Erythroblast (primary cell): Measurements from ENCODE around the gene SH2D6.

Experiments
- GATA1 ChIP-seq: IDR thresholded peaks from 2 replicates; pipeline ENCODE4 v1.6.1; 2011; ENCODE audit warnings: low read depth, mild to moderate bottlenecking, control low read depth, low read length, moderate library complexity
- POLR2A ChIP-seq: IDR thresholded peaks from 2 replicates; pipeline ENCODE4 v1.6.1; 2011; ENCODE audit warnings: mild to moderate bottlenecking, low read length

DNA sequence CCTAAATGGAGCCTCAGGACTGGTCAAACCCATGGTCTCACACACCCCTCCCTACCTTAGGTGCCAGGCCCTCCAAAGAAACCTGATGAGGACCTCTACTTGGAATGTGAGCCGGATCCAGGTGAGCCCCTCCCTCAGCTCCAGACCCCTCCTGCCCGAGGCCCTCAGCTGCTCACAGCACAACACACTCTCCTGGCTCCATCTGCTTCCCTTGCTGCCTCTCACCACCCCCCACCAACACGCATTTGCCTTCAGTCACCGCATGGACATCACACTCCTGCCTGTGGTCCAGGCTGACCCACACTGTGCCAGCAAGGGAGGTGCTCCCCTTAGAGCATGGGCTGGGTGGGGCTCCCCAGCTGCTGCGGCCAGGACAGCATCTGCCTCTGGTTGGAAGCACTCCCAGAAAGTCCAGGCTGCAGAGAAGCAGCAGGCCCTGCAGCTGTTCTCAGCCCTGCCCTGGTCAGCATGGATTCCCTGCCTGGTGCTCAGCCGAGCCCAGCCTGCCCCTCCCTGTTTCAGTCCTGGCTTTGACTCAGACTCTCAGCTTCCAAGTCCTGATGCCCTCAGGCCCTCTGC, 15.1 kb downstream of the SH2D6 start:
- TF ChIP-seq POLR2A = no peak
- TF ChIP-seq GATA1 = no peak
